Measurements from ENCODE around the gene APMAP.
"Not testable (repeated sequence)": the region's sequence is repeated elsewhere in the genome, so short reads cannot be mapped to it uniquely, and the experiment has no call there.

The APMAP gene

GRCh38 chr20:24929867-24930723 lies 62.5 kb downstream of the APMAP start:
- not testable (repeated sequence) for DNase-seq

GRCh38 chr20:24929259-24929658 lies 63.3 kb downstream of the APMAP start:
- not testable (repeated sequence) for DNase-seq

GRCh38 chr20:24920706-24921105 lies 71.8 kb downstream of the APMAP start:
- DNase-seq: not testable (repeated sequence)

- not testable (repeated sequence) for DNase-seq
Measured at GRCh38 chr20:24919665-24920064, 72.9 kb downstream of the APMAP start.

GRCh38 chr20:24918579-24919566 lies 73.7 kb downstream of the APMAP start:
- no peak for DNase-seq

GRCh38 chr20:24917797-24918578 lies 74.6 kb downstream of the APMAP start:
- DNase-seq: peak; percentile 56

GRCh38 chr20:24917056-24917455 lies 75.5 kb downstream of the APMAP start:
- no peak for DNase-seq

- DNase-seq: no peak
Measured at GRCh38 chr20:24916412-24916811, 76.1 kb downstream of the APMAP start.

GRCh38 chr20:24915892-24916291 lies 76.7 kb downstream of the APMAP start:
- DNase-seq: no peak

- DNase-seq: no peak
Measured at GRCh38 chr20:24915440-24915839, 77.1 kb downstream of the APMAP start.

GRCh38 chr20:24914388-24915241 lies 77.9 kb downstream of the APMAP start:
- DNase-seq: no peak

GRCh38 chr20:24913076-24913628 lies 79.4 kb downstream of the APMAP start:
- DNase-seq: no peak
